HepG2 (cell line): ENCODE measurements around the gene FBP2. TPM values are rescaled to one million over a fixed set of nuclear protein-coding genes. Genes with fewer than 3 reads are reported as not detected.

Source experiments
- BHLHE40 ChIP-seq: IDR thresholded peaks from 2 replicates; pipeline ENCODE4 v1.6.1; 2011; ENCODE audit warnings: low read length, improper control_type of control experiment
- CEBPB ChIP-seq: IDR thresholded peaks from 2 replicates; pipeline ENCODE4 v1.6.1; 2011; ENCODE audit warnings: low read depth, low read length, improper control_type of control experiment, borderline replicate concordance
- DRAP1 ChIP-seq: IDR thresholded peaks from 2 replicates; pipeline ENCODE4 v1.6.1; 2016; ENCODE audit warnings: missing genetic modification reagents, missing compliant biosample characterization
- FOXA3 ChIP-seq: IDR thresholded peaks from 2 replicates; pipeline ENCODE4 v1.6.1; 2016; ENCODE audit warnings: missing genetic modification reagents, missing compliant biosample characterization
- GATAD1 ChIP-seq: IDR thresholded peaks from 2 replicates; pipeline ENCODE4 v1.6.1; 2016; ENCODE audit warnings: missing genetic modification reagents, missing compliant biosample characterization
- MXD1 ChIP-seq: sonication (generic); formaldehyde crosslinking; IDR thresholded peaks from 2 replicates; pipeline ENCODE4 v1.4.0; 2020; ENCODE audit warnings: mild to moderate bottlenecking, missing genetic modification reagents
- MYNN ChIP-seq: sonication (generic); formaldehyde crosslinking; IDR thresholded peaks from 2 replicates; pipeline ENCODE4 v1.4.0; 2020; ENCODE audit warnings: mild to moderate bottlenecking, low read depth, missing genetic modification reagents
- NR1H2 ChIP-seq: sonication (generic); formaldehyde crosslinking; IDR thresholded peaks from 2 replicates; pipeline ENCODE4 v1.8.1; 2022; ENCODE audit warnings: low read depth, missing genetic modification reagents, borderline replicate concordance
- PATZ1 ChIP-seq: sonication (generic); formaldehyde crosslinking; IDR thresholded peaks from 2 replicates; pipeline ENCODE4 v1.4.0; 2020; ENCODE audit warnings: missing genetic modification reagents
- POGZ ChIP-seq: sonication (generic); formaldehyde crosslinking; IDR thresholded peaks from 2 replicates; pipeline ENCODE4 v1.4.0; 2020; ENCODE audit warnings: mild to moderate bottlenecking, missing genetic modification reagents
- PRPF4 ChIP-seq: fragments of 200-400 bp; formaldehyde crosslinking; IDR thresholded peaks from 2 replicates; pipeline ENCODE4 v1.6.1; 2016; ENCODE audit warnings: low read length, low read depth; ENCODE audit not compliant: poor library complexity, severe bottlenecking
- RNF2 ChIP-seq: fragments of 450-650 bp; conservative IDR thresholded peaks from 2 replicates; pipeline ENCODE4 v1.6.1; 2016; ENCODE audit warnings: low read depth
- SAFB2 ChIP-seq: sonication (generic); formaldehyde crosslinking; IDR thresholded peaks from 2 replicates; pipeline ENCODE4 v1.5.1; 2020; ENCODE audit warnings: missing genetic modification reagents, low read depth, mild to moderate bottlenecking, borderline replicate concordance
- U2AF1 ChIP-seq: fragments of 200-400 bp; formaldehyde crosslinking; optimal IDR thresholded peaks from 2 replicates; pipeline ENCODE3; 2017; ENCODE audit warnings: mild to moderate bottlenecking, low read depth, low read length
- ZFP1 ChIP-seq: IDR thresholded peaks from 2 replicates; pipeline ENCODE4 v1.6.1; 2016
- ZFP90 ChIP-seq: sonication (generic); formaldehyde crosslinking; IDR thresholded peaks from 2 replicates; pipeline ENCODE4 v1.8.0; 2022; ENCODE audit warnings: missing genetic modification reagents, mild to moderate bottlenecking, inconsistent platforms, borderline replicate concordance
- ZFP91 ChIP-seq: sonication (generic); formaldehyde crosslinking; IDR thresholded peaks from 2 replicates; pipeline ENCODE4 v1.9.0; 2022; ENCODE audit warnings: missing genetic modification reagents, mild to moderate bottlenecking, borderline replicate concordance
- ZNF224 ChIP-seq: sonication (generic); formaldehyde crosslinking; IDR thresholded peaks from 2 replicates; pipeline ENCODE4 v1.5.0; 2020; ENCODE audit warnings: mild to moderate bottlenecking, missing genetic modification reagents
- ZNF30 ChIP-seq: sonication (generic); formaldehyde crosslinking; IDR thresholded peaks from 2 replicates; pipeline ENCODE4 v1.5.0; 2020; ENCODE audit warnings: mild to moderate bottlenecking, missing genetic modification reagents
- ZNF562 ChIP-seq: sonication (generic); formaldehyde crosslinking; IDR thresholded peaks from 2 replicates; pipeline ENCODE4 v1.8.0; 2022; ENCODE audit warnings: missing genetic modification reagents, borderline replicate concordance
- ZNF589 ChIP-seq: sonication (generic); formaldehyde crosslinking; conservative IDR thresholded peaks from 2 replicates; pipeline ENCODE4 v1.8.0; 2022; ENCODE audit warnings: mild to moderate bottlenecking, moderate library complexity, missing genetic modification reagents
- ZNF687 ChIP-seq: sonication (generic); formaldehyde crosslinking; IDR thresholded peaks from 2 replicates; pipeline ENCODE4 v1.5.1; 2020; ENCODE audit warnings: mild to moderate bottlenecking, missing genetic modification reagents, moderate library complexity
- ZNF724P ChIP-seq: sonication (generic); formaldehyde crosslinking; IDR thresholded peaks from 2 replicates; pipeline ENCODE4 v1.8.0; 2022; ENCODE audit warnings: missing genetic modification reagents, borderline replicate concordance
- ZSCAN31 ChIP-seq: sonication (generic); formaldehyde crosslinking; IDR thresholded peaks from 2 replicates; pipeline ENCODE4 v1.5.0; 2020; ENCODE audit warnings: low read depth, mild to moderate bottlenecking, missing genetic modification reagents
- polyA plus RNA-seq, 8 experiments: library from polyadenylated mRNA; depleted of rRNA in 3 of 8; stranded (reverse) in 7 of 8; unstranded in 1 of 8; fragments of >200 nt; fragmentation: Illumina TruSeq in 4 of 8; extraction: Trizol in 4 of 8; gene quantifications; 2 replicates each; pipeline versions ENCODE4 v1.2.1 to v1.2.3, GENCODE V29; 2011 to 2016; ENCODE audit warnings: low read depth in 4 of 8, missing spikeins in 1 of 8, mixed read lengths in 1 of 8; ENCODE audit not compliant: insufficient read depth in 1 of 8
- total RNA-seq, 5 experiments: library from RNA; depleted of rRNA; stranded (reverse); fragments of >200 nt; fragmentation: Illumina TruSeq; extraction: Trizol; gene quantifications; 2 replicates each; pipeline ENCODE4 v1.2.3, GENCODE V29; 2016; ENCODE audit warnings: low read depth in 1 of 5

FBP2 gene
- total and polyA plus RNA-seq, 2 of the 13 experiments (the other 11 are each of a cell fraction or from before 2014, with no cell fraction given), result not detected

GRCh38 chr9:94533155-94533554 is 60.5 kb downstream of the FBP2 start (continued):
- TF ChIP-seq MXD1, result no peak
- no peak for TF ChIP-seq PRPF4
- TF ChIP-seq CEBPB, result peak; percentile 51; the same call in 1 of the 2 replicates
- TF ChIP-seq U2AF1, result no peak
- TF ChIP-seq GATAD1 (CRISPR knock-in tag), result no peak
- TF ChIP-seq DRAP1 (CRISPR knock-in tag), result peak; percentile 33; the same call in 1 of the 2 replicates
- no peak for TF ChIP-seq PATZ1 (CRISPR knock-in tag)
- TF ChIP-seq ZNF589, result no peak
- TF ChIP-seq ZNF724P, result no peak
- TF ChIP-seq RNF2, result no peak
- TF ChIP-seq ZNF224 (CRISPR knock-in tag), result no peak
- TF ChIP-seq ZFP91 (CRISPR knock-in tag), result no peak
- TF ChIP-seq FOXA3, result peak; percentile 45; the same call in 1 of the 2 replicates
- no peak for TF ChIP-seq MYNN
- no peak for TF ChIP-seq ZSCAN31 (CRISPR knock-in tag)
- TF ChIP-seq BHLHE40, result no peak
- no peak for TF ChIP-seq ZFP1 (CRISPR knock-in tag)
- TF ChIP-seq SAFB2 (CRISPR knock-in tag), result no peak
- TF ChIP-seq ZNF562 (CRISPR knock-in tag), result no peak
- TF ChIP-seq ZFP90 (CRISPR knock-in tag), result peak; percentile 84
- no peak for TF ChIP-seq POGZ (CRISPR knock-in tag)
- no peak for TF ChIP-seq ZNF30 (CRISPR knock-in tag)
- TF ChIP-seq NR1H2 (CRISPR knock-in tag), result no peak
- TF ChIP-seq ZNF687 (CRISPR knock-in tag), result no peak
